ENCODE measurements around the gene EXOSC2. TPM values are rescaled to one million over a fixed set of nuclear protein-coding genes. Genes with fewer than 3 reads are reported as not detected.

Gene EXOSC2
- total RNA-seq, 2 donors from 2014 or later, result 7.3 to 15.9 TPM

GRCh38 chr9:130735566-130735965, 42.0 kb downstream of the EXOSC2 start:
- TF ChIP-seq CTCF (IDR thresholded peaks at IDR 0.05), result no peak
- no peaks in the 10 kb centered on the region for H3K27me3 ChIP-seq
- H3K4me3 ChIP-seq, result no peak overlapping the region
- H3K27ac ChIP-seq, result no peak overlapping the region
- no peaks in the 10 kb centered on the region for H3K9me3 ChIP-seq
- H3K36me3 ChIP-seq, result no peaks in the 10 kb centered on the region
- H3K4me1 ChIP-seq, result peaks cover 0 to 13% of the 10 kb centered on the region in 2 donors
- DNase-seq (ENCODE audit: low spot score), result no peak

- Histone ChIP-seq H3K36me3 (no peaks in the 10 kb centered on the region), H3K4me3 (no peak overlapping the region), H3K27me3 (no peaks in the 10 kb centered on the region), H3K9me3 (no peaks in the 10 kb centered on the region), H3K27ac (no peak overlapping the region), H3K4me1 (peaks cover 0 to 13% of the 10 kb centered on the region in 2 donors)
- no peak for DNase-seq (ENCODE audit: low spot score)
- TF ChIP-seq CTCF (IDR thresholded peaks at IDR 0.05), result no peak
Measured at GRCh38 chr9:130736834-130737233, 43.3 kb downstream of the EXOSC2 start.

GRCh38 chr9:130738281-130738680, 44.7 kb downstream of the EXOSC2 start:
- DNase-seq (ENCODE audit: low spot score), result no peak
- H3K9me3 ChIP-seq, result no peaks in the 10 kb centered on the region
- no peak overlapping the region for H3K27ac ChIP-seq
- H3K27me3 ChIP-seq, result no peaks in the 10 kb centered on the region
- peaks cover 0 to 2% of the 10 kb centered on the region in 2 donors for H3K4me1 ChIP-seq
- H3K36me3 ChIP-seq, result no peaks in the 10 kb centered on the region
- no peak overlapping the region for H3K4me3 ChIP-seq
- TF ChIP-seq CTCF (IDR thresholded peaks at IDR 0.05), result no peak

DNA sequence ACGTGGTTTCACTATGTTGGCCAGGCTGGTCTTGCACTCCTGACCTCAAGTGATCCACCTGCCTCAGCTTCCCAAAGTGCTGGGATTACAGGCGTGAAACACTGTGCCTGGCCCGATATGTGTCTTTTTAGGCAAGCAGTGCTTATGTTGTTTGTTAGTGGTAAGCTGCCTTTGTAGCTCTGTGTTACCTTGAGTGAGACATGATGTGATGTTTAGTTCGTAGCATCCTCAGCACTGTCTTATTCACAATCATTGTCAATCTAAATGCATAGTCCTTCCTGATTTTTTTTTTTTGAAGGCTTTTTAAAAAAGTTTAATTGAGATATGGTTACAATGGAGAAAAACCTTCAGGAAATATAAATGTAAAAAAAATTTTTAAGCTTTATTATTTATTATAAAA, 45.5 kb downstream of the EXOSC2 start:
- no peaks in the 10 kb centered on the region for H3K9me3 ChIP-seq
- no peak for TF ChIP-seq CTCF (IDR thresholded peaks at IDR 0.05)
- H3K27ac ChIP-seq, result no peak overlapping the region
- H3K4me1 ChIP-seq, result peaks cover 0 to 3% of the 10 kb centered on the region in 2 donors
- no peak for DNase-seq (ENCODE audit: low spot score)
- no peak overlapping the region for H3K4me3 ChIP-seq
- no peaks in the 10 kb centered on the region for H3K27me3 ChIP-seq
- no peaks in the 10 kb centered on the region for H3K36me3 ChIP-seq

- DNase-seq (ENCODE audit: low spot score), result no peak
- TF ChIP-seq CTCF (IDR thresholded peaks at IDR 0.05), result no peak
- no peaks in the 10 kb centered on the region for H3K9me3 ChIP-seq
- H3K27ac ChIP-seq, result no peak overlapping the region
- no peak overlapping the region for H3K4me3 ChIP-seq
- no peaks in the 10 kb centered on the region for H3K27me3 ChIP-seq
- H3K4me1 ChIP-seq, result peaks cover 0 to 3% of the 10 kb centered on the region in 2 donors
- no peaks in the 10 kb centered on the region for H3K36me3 ChIP-seq
Measured at GRCh38 chr9:130740218-130741023, 46.8 kb downstream of the EXOSC2 start.

GRCh38 chr9:130741024-130741305, 47.4 kb downstream of the EXOSC2 start:
- Histone ChIP-seq H3K4me3 (no peak overlapping the region), H3K4me1 (peaks cover 0 to 3% of the 10 kb centered on the region in 2 donors), H3K27me3 (no peaks in the 10 kb centered on the region), H3K36me3 (no peaks in the 10 kb centered on the region), H3K27ac (no peak overlapping the region), H3K9me3 (no peaks in the 10 kb centered on the region)
- no peak for TF ChIP-seq CTCF (IDR thresholded peaks at IDR 0.05)
- DNase-seq (ENCODE audit: low spot score), result no peak
